H4 (cell line): ENCODE measurements around the gene SYNPO2L. TPM values are rescaled to one million over a fixed set of nuclear protein-coding genes. Genes with fewer than 3 reads are reported as not detected.
A peak's percentile ranks its signal among the peaks of the same experiment; 100 is the strongest.
"Not testable (repeated sequence)": the region's sequence is repeated elsewhere in the genome, so short reads cannot be mapped to it uniquely, and the experiment has no call there.

ENCODE experiments used
- DNase-seq: peaks from one replicate; pipeline ENCODE4 v3.0.0-alpha.2; 2015; ENCODE audit warnings: low spot score
- total RNA-seq: library from RNA; depleted of rRNA; stranded (reverse); fragments of >200 nt; shearing (Covaris generic); gene quantifications from 2 replicates; pipeline ENCODE4 v1.2.3, GENCODE V29; 2014

Gene SYNPO2L
- total RNA-seq, 1 experiment from 2014 or later, result not detected

- no peak for DNase-seq
These were observed 6.6 kb downstream of the SYNPO2L start for GRCh38 chr10:73648975-73649829.

- no peak for DNase-seq
These were observed 7.8 kb downstream of the SYNPO2L start for GRCh38 chr10:73647875-73648651.

- DNase-seq, result no peak
These were observed 8.5 kb downstream of the SYNPO2L start for GRCh38 chr10:73647211-73647874.

GRCh38 chr10:73646598-73647041 lies 9.2 kb downstream of the SYNPO2L start:
- DNase-seq, result no peak

GRCh38 chr10:73645251-73645650 lies 10.6 kb downstream of the SYNPO2L start:
- DNase-seq, result no peak

GRCh38 chr10:73644767-73645166 lies 11.1 kb downstream of the SYNPO2L start:
- no peak for DNase-seq

- peak; percentile 60 for DNase-seq
These were observed 11.7 kb downstream of the SYNPO2L start for GRCh38 chr10:73644015-73644743.

- DNase-seq, result no peak
These were observed 12.5 kb downstream of the SYNPO2L start for GRCh38 chr10:73643362-73643761.

GRCh38 chr10:73641328-73642060 lies 14.3 kb downstream of the SYNPO2L start, which contains the start of gene MYOZ1:
MYOZ1 (minus strand) TSS chr10:73641474; CDS start chr10:73640017, 1,457 bp downstream.
- DNase-seq, result no peak

GRCh38 chr10:73639286-73639685 lies 16.5 kb downstream of the SYNPO2L start:
- no peak for DNase-seq

GRCh38 chr10:73635781-73636180 lies 20.0 kb downstream of the SYNPO2L start:
- no peak for DNase-seq

- no peak for DNase-seq
These were observed 21.4 kb downstream of the SYNPO2L start for GRCh38 chr10:73634421-73634820.

GRCh38 chr10:73629165-73629564 lies 26.7 kb downstream of the SYNPO2L start:
- DNase-seq, result no peak

GRCh38 chr10:73628405-73628804 lies 27.4 kb downstream of the SYNPO2L start:
- DNase-seq, result no peak

- DNase-seq, result no peak
These were observed 28.5 kb downstream of the SYNPO2L start for GRCh38 chr10:73627300-73627699.

GRCh38 chr10:73625884-73626752 lies 29.7 kb downstream of the SYNPO2L start:
- peak; percentile 97 for DNase-seq

- no peak for DNase-seq
These were observed 30.6 kb downstream of the SYNPO2L start for GRCh38 chr10:73625004-73625883.

GRCh38 chr10:73623056-73623455 lies 32.8 kb downstream of the SYNPO2L start:
- no peak for DNase-seq

- DNase-seq, result not testable (repeated sequence)
These were observed 34.9 kb downstream of the SYNPO2L start for GRCh38 chr10:73620974-73621373.
